NCI-H2196 (cell line): ENCODE measurements around the gene CCDC112.
"Not testable (repeated sequence)": the region's sequence is repeated elsewhere in the genome, so short reads cannot be mapped to it uniquely, and the experiment has no call there.

Source experiments
- DNase-seq: peaks from one replicate; lab custom pipeline; 2025; ENCODE audit not compliant: unreplicated experiment; lab: John Stamatoyannopoulos, UW

The CCDC112 gene

GRCh38 chr5:115296124-115297022 is at the start of gene CCDC112:
Gene CCDC112, minus strand, starts transcription at chr5:115296654. Its CDS starts 111 bp downstream, at chr5:115296543.
- peak; percentile 69 for DNase-seq

- no peak for DNase-seq
These were observed 48.9 kb upstream of the CCDC112 start for GRCh38 chr5:115345344-115345743.

GRCh38 chr5:115343855-115344254 is 47.4 kb upstream of the CCDC112 start:
- DNase-seq: no peak

- DNase-seq: no peak
These were observed 46.3 kb upstream of the CCDC112 start for GRCh38 chr5:115342590-115343377.

GRCh38 chr5:115341745-115342144 is 45.3 kb upstream of the CCDC112 start:
- no peak for DNase-seq

- no peak for DNase-seq
These were observed 42.4 kb upstream of the CCDC112 start for GRCh38 chr5:115338851-115339250.

GRCh38 chr5:115337882-115338281 is 41.4 kb upstream of the CCDC112 start:
- no peak for DNase-seq

GRCh38 chr5:115336964-115337363 is 40.5 kb upstream of the CCDC112 start:
- no peak for DNase-seq

GRCh38 chr5:115336201-115336720 is 39.8 kb upstream of the CCDC112 start:
- no peak for DNase-seq

GRCh38 chr5:115335301-115335700 is 38.8 kb upstream of the CCDC112 start:
- no peak for DNase-seq

- no peak for DNase-seq
These were observed 36.7 kb upstream of the CCDC112 start for GRCh38 chr5:115333164-115333563.

GRCh38 chr5:115330830-115331229 is 34.4 kb upstream of the CCDC112 start:
- no peak for DNase-seq

- DNase-seq: no peak
These were observed 33.0 kb upstream of the CCDC112 start for GRCh38 chr5:115329475-115329874.

GRCh38 chr5:115328617-115329274 is 32.3 kb upstream of the CCDC112 start:
- not testable (repeated sequence) for DNase-seq

- no peak for DNase-seq
These were observed 29.0 kb upstream of the CCDC112 start for GRCh38 chr5:115325296-115325959.

GRCh38 chr5:115324021-115324420 is 27.6 kb upstream of the CCDC112 start:
- no peak for DNase-seq

- DNase-seq: no peak
These were observed 26.3 kb upstream of the CCDC112 start for GRCh38 chr5:115322729-115323128.

- no peak for DNase-seq
These were observed 24.9 kb upstream of the CCDC112 start for GRCh38 chr5:115321309-115321708.

GRCh38 chr5:115320515-115320914 is 24.1 kb upstream of the CCDC112 start:
- DNase-seq: no peak

GRCh38 chr5:115320006-115320405 is 23.6 kb upstream of the CCDC112 start:
- no peak for DNase-seq

GRCh38 chr5:115319007-115319406 is 22.6 kb upstream of the CCDC112 start:
- DNase-seq: no peak
